Stimulated activated CD4-positive, alpha-beta T cell treated with anti-CD3 and anti-CD28 coated beads, Interleukin-2, amount 100 ng/mL, for 4 hours (primary cell): ENCODE results near the gene UBE2L3.
A peak's percentile ranks its signal among the peaks of the same experiment; 100 is the strongest.
"Not testable (repeated sequence)": the region's sequence is repeated elsewhere in the genome, so short reads cannot be mapped to it uniquely, and the experiment has no call there.

ENCODE experiments used
- DNase-seq: peaks from one replicate; pipeline ENCODE4 v3.0.0-alpha.2; 2020; ENCODE audit warnings: low read depth

UBE2L3 gene

DNA sequence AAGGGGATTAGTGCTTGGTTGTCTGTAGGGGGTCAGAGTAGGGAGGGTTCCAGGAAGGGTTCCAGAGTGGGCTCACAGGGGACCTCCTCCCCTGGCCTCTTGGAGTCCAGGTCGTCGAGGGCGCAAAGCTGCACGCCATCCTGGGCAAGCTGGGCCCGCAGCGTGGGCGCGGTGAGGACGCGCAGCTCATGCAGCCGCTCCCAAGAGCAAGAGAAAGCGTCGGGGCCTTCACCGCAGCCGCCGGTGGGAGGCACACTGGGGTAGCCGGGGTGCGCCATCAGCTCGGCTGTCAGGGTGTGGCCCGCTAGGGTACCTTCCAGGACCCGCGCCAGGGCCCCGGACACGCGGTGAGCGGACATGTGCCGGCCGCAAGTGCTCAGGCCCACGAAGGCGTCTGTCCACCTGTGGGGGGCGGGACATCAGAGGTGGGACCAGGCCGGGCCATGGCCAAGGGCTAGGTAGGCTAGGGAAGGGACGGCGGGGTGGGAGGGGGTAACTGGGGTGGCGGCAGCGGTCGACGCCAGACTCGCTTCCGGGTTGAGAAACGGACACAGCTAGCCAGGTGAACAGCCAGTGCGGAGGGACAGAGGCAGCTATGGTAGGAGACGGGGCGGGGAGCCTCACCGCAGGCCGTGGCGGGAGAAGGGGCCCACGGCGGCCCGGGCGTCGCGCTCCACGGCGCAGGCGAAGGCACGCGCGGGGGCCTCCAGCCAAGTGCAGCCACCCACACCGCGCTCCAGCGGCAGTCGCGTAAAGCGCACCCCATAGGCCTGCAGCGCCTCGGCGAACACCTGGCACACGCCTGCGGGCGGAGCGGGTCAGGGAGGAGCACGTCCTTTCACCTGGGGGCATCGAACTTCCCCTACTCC, 61.1 kb downstream of the UBE2L3 start:
- DNase-seq: no peak

GRCh38 chr22:21629255-21630149, 62.0 kb downstream of the UBE2L3 start, which contains the start of gene YDJC:
Gene YDJC, minus strand, starts transcription at chr22:21630022. Its CDS starts 8 bp downstream, at chr22:21630014.
- peak; percentile 93 for DNase-seq

DNA sequence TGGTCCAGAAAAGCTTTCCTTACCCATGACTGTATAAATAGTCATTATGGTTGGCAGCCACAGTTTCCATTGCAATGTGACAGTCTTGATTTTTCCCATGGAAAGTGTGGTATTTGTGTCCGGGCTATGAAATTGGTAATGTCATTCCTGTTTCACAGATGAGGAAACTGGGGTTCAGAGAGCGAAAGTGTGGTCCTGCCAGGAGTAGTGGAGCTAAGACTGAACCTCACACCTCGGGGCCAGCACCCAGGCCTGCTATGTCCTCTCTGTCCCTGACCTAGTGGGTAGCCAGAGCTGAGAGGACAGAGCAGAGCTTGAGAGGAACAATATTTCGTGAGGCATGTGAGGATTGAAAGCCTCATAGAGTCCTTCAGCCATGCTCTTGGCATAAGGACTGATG, 63.5 kb downstream of the UBE2L3 start:
- DNase-seq: no peak

GRCh38 chr22:21632237-21632895, 64.9 kb downstream of the UBE2L3 start, which contains the start of gene CCDC116:
Gene CCDC116, plus strand, starts transcription at chr22:21632760. Its CDS starts 422 bp downstream, at chr22:21633182.
- DNase-seq: peak; percentile 37

GRCh38 chr22:21632931-21633330, 65.4 kb downstream of the UBE2L3 start:
- DNase-seq: no peak

- DNase-seq: no peak
These were observed 66.0 kb downstream of the UBE2L3 start for GRCh38 chr22:21633481-21633880.

GRCh38 chr22:21634081-21634480, 66.6 kb downstream of the UBE2L3 start:
- no peak for DNase-seq

- no peak for DNase-seq
These were observed 67.3 kb downstream of the UBE2L3 start for GRCh38 chr22:21634844-21635243.

- DNase-seq: no peak
These were observed 68.4 kb downstream of the UBE2L3 start for GRCh38 chr22:21635771-21636510.

DNA sequence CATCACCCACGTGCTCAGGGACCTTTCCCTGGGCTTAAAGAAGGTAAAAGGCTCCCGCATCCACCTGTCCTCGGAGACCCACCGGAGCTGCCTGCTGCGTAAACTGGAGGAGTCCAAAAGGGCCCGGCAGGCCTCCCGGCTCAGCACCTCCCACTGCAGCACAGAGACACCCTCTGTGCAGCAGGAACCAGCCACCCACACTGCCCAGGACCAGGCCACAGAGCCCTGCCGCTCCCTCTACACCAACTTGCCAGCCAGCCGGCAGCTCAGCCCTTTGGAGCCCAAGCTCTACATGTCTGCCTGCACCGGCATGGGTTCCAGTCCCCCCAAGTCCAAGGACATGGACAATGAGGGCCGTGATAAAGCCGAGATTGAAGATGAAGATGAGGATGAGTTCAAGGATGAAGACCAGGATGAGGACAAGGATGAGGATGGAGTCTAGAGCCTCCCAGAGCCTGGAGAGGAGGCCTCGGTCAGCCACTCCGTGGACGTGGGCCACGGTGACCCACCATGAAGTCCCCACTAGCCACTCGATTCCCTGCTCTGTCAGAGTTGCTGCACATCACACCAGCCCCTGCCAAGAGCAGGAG, 69.2 kb downstream of the UBE2L3 start:
- no peak for DNase-seq

- DNase-seq: not testable (repeated sequence)
These were observed 69.9 kb downstream of the UBE2L3 start for GRCh38 chr22:21637450-21637849.

- no peak for DNase-seq
These were observed 71.8 kb downstream of the UBE2L3 start for GRCh38 chr22:21639359-21639758.

DNA sequence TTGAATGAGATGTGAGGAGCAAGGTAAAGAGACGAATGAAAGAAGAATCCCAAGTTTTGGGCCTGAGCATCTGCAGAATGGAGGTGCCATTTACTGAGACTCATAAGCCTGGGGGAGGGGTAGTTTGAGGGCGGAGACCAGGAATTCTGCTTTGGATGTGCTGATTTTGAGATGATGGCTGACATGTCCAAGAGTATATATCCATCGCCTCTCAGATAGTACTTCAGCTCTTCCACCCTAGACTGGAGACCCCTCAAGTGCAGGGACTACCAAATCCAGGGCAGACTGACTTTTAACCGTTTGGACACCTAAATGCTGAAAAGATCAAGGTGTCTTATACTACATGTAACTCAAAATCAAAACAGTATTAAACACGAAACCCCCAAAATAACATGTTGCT, 73.3 kb downstream of the UBE2L3 start:
- DNase-seq: no peak

- DNase-seq: no peak
These were observed 73.9 kb downstream of the UBE2L3 start for GRCh38 chr22:21641417-21641788.

GRCh38 chr22:21641789-21642583, 74.5 kb downstream of the UBE2L3 start, which contains the start of gene SDF2L1:
Gene SDF2L1, plus strand, starts transcription at chr22:21642302. Its CDS starts 35 bp downstream, at chr22:21642337.
- DNase-seq: peak; percentile 99

GRCh38 chr22:21642584-21643448, 75.3 kb downstream of the UBE2L3 start:
- peak; percentile 47 for DNase-seq

DNA sequence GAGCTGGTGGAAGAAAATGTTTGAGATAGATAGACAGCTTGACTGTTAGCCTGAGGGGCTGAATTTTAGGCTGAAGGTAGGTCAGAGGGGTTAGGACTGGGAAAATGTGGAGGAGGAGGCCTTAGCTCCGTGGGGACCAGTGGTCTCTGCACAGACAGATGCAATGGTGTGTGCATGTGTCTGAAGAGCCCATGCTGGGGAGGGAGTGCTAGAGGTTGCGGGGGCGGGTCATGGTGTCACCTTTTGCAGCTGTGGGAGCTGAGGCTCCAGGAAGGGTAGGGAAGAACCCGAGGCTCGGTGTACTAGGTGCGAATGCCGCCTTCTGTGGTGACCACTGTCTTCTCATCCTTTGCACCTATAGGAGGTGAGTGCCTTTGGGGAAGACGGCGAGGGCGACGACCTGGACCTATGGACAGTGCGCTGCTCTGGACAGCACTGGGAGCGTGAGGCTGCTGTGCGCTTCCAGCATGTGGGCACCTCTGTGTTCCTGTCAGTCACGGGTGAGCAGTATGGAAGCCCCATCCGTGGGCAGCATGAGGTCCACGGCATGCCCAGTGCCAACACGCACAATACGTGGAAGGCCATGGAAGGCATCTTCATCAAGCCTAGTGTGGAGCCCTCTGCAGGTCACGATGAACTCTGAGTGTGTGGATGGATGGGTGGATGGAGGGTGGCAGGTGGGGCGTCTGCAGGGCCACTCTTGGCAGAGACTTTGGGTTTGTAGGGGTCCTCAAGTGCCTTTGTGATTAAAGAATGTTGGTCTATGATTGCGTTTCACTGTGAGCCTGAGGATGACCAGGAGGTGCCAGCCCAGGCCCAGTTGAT, 76.2 kb downstream of the UBE2L3 start:
- DNase-seq: no peak

DNA sequence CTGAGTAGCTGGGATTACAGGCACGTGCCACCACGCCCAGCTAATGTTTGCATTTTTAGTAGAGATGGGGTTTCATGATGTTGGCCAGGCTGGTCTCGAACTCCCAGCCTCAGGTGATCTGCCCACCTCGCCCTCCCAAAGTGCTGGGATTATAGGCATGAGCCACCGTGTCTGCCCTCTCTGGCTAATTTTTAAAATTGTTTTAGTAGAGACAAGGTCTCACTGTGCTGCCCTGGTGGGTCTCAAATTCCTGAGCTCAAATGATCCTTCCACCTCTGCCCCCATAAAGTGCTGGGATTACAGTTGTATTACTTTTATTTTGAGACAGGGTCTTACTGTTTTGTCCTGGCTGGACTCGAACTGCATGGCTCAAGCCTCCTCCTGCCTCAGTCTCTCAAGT, 78.0 kb downstream of the UBE2L3 start:
- not testable (repeated sequence) for DNase-seq
